CD4-positive, alpha-beta T cell treated with Interferon alpha-2 for 1 hour (primary cell): Measurements from ENCODE around the gene SPEN.
"Not testable (repeated sequence)": the region's sequence is repeated elsewhere in the genome, so short reads cannot be mapped to it uniquely, and the experiment has no call there.

Experiments
- DNase-seq, 2 donors: peaks; one replicate each; pipeline ENCODE4 v3.0.0-alpha.2; 2020 to 2022

Gene SPEN

DNA sequence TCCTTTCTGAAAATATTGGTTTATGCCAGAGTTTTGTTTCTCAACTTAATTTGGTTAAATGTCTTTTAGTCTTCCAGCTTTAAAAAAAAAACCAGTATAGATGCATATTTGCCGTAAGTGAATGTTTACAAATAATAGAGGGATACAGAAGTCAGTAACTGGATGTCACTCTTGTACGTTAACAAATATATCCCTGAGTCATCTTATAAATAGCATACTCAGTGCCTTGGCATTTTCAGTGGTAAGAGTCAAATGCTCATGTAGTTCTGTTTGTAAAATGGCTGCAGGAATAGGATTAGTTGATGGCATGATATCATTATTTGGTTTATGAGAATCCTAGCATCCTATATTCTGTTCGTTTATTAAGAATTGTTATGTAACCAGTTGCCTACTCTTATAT is 55.4 kb downstream of the SPEN start:
- no peak for DNase-seq

DNA sequence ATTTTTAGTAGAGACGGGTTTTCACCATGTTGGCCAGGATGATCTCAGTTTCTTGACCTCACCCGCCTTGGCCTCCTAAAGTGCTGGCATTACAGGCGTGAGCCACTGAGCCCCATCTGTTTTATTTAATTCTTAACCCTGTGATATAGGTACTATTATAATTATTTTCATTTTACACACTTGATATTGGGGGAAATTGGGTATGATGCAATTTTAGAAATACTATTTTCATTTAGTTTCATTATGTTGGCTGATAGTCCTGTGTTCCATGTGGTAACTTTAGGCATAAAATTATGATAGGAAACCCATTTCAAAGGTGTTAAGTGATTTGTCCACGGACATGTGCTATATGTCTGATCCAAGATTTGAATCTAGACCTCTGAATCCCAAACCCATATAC is 61.1 kb downstream of the SPEN start:
- no peak for DNase-seq

DNA sequence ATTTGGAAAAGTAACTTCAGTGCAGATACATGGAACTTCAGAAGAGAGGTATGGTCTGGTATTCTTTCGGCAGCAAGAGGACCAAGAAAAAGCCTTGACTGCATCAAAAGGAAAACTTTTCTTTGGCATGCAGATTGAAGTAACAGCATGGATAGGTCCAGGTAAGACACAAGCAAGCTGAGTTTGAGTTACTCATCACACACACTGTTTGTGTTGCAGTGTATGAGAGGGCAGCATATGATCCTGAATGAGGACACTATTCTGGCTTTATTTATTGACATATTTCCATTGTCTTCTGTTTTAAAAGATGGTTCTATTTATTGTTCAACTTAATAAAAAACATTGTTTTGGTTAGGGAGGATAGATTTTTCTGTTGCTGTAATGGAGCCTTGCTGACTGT is 63.6 kb downstream of the SPEN start:
- no peak for DNase-seq

DNA sequence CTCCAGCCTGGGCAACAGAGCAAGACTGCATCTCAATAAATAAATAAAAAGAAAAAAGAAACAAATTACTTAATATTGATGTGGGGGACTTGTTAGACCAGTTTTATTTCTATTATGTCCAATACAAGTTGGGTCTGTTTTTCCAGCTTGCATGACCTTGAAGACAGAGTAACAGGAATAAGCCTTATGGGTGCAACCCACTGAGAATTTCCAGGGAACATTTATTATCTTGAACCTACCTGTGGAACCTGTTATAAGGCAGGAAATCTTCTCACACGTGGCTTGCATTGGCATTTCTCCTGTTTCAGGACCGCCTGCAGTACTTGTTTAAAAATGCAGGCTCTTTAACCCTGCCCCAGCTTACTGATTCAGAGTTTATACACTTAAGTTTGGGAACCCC is 64.4 kb downstream of the SPEN start:
- DNase-seq = no peak

DNA sequence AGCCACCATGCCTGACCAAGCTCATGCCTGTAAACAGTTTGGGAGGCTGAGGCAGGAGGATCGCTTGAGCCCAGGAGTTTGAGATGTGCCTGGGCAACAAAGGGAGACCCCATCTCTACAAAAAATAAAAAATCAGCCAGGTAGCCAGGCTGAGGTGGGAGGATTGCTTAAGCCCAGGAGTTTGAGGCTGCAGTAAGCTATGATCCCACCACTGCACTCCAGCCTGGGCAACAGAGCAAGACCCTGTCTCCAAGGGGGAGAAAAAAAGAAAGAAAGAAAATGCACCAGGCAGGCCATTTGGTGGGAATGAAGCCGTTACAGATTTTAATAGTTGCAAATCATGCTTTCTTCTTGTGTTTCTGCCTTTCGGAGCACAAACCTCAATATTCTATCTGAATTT is 66.1 kb downstream of the SPEN start:
- not testable (repeated sequence) for DNase-seq

DNA sequence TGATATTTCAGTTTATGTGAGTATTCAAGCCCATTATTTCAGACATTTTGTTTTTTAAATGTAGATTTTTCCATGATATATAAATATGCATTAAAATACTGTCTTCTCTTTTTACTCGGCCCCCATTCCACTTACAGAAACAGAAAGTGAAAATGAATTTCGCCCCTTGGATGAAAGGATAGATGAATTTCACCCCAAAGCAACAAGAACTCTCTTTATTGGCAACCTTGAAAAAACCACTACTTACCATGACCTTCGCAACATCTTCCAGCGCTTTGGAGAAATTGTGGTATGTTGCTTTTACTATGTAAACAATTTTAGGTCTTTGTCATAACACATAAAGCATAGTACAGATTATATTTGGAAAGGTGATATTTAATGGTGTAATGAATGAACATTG is 68.5 kb downstream of the SPEN start:
- peak in 1 of 2 donors; percentile 48 for DNase-seq

DNA sequence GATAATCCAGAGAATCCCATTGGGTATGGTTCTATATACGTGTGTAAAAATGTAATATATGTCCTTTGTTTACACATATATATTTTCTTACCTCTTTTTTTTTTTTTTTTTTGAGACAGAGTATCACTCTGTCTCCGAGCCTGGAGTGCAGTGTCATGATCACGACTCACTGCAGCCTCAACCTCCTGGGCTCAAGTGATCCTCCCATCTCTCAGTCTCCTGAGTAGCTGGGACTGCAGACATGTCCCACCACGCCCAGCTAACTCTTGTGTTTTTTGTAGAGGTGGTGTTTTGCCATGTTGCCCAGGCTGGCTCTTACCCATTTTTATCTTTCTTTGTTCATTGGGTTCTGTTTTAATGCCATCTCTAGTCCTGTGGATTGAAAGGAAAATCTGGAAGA is 68.9 kb downstream of the SPEN start:
- no peak for DNase-seq

DNA sequence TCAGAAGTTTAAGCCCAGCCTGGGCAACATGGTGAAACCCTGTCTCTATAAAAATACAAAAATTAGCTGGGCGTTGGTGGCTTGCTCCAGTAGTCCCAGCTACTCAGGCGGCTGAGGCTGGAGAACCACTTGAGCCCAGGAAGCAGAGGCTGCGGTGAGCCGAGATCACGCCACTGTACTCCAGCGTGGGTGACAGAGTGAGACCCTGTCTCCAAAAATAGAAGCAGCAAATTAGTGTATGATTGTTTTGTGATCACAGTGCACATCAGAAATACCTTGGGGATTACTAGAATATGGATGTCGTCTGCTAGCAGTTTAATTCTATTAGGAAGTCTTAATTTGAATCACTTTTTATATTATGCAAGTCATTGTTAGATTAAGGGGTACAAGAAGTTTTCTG is 69.4 kb downstream of the SPEN start:
- DNase-seq = no peak

DNA sequence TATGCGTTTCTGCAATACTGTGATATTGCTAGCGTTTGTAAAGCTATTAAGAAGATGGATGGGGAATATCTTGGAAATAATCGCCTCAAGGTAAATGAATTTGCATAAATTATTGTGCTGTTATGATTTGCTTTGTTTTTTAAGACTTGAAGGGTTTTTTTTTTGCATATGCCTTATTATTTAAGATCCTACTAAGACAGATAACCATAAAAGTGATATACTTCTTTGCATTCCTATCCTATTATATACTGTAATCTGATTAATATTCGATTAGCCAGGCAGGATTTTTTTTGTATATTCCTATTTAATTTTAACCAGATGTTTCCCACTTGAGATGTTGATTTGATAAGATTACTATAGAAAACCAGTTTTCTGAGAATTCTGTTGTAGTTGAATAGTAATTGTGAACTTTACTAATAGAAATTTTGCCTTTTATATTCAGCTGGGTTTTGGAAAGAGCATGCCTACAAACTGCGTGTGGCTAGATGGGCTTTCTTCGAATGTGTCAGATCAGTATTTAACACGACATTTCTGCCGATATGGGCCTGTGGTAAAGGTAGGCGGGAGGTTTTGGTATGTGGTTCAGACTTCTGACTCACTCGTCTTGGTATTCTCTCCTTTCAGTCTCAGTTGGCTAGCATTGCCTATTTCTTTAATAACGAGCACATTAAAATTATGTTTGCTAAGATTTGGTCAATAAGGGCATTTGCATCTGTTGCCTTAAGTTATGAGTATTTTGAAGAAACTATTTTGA is 71.6 kb downstream of the SPEN start:
- peak in 1 of 2 donors; percentile 54 for DNase-seq

DNA sequence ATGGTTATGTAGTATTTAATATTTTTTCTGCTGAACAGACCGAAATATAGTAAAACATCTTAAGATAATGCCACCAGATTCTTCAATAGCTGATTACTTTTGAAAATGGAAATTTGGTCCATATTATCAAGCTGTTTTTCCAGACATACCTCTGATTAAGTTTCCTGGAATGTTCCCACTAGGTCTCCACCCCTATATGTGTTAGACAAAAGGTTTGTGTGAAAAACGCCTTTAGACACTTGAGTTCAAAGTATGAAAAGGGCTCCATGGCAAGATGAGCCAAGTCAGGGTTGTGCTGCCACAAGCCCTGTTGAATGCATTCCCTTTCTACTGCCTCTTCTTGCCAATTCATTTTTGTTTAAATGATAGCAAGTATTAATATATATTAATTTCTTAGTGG is 75.7 kb downstream of the SPEN start:
- DNase-seq = no peak

DNA sequence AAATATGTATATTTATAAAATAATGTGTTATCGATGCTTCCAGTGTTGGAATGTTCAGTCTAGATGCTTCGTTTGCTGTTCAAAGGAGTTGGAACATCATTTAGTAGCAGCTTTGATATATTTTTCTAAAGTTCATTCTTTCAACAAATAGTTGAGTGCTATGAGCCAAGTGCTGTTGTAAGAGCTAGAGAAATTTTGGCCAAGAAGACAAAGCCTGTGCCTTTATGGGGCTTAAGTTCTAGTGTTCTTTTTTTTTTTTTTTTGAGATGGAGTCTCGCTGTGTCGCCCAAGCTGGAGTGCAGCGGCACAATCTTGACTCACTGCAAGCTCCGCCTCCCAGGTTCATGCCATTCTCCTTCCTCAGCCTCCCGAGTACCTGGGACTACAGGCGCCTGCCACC is 78.9 kb downstream of the SPEN start:
- not testable (repeated sequence) for DNase-seq

DNA sequence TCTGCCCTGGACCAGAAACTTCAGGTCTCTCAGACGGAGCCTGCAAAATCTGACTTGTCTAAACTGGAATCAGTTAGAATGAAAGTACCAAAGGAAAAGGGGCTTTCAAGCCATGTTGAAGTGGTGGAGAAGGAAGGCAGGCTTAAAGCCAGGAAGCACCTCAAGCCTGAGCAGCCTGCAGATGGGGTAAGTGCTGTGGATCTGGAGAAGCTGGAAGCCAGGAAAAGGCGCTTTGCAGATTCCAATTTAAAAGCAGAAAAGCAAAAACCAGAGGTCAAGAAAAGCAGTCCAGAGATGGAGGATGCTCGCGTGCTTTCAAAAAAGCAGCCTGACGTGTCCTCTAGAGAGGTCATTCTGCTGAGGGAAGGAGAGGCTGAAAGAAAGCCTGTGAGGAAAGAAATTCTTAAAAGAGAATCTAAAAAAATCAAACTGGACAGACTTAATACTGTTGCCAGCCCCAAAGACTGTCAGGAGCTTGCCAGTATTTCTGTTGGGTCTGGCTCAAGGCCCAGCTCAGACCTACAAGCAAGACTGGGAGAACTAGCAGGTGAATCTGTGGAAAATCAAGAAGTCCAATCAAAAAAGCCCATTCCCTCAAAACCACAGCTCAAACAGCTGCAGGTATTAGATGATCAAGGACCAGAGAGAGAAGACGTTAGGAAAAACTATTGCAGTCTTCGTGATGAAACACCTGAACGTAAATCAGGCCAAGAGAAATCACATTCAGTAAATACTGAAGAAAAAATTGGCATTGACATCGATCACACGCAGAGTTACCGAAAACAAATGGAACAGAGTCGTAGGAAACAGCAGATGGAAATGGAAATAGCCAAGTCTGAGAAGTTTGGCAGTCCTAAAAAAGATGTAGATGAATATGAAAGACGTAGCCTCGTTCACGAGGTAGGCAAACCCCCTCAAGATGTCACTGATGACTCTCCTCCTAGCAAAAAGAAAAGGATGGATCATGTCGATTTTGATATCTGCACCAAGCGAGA is 81.8 kb downstream of the SPEN start:
- DNase-seq = no peak

DNA sequence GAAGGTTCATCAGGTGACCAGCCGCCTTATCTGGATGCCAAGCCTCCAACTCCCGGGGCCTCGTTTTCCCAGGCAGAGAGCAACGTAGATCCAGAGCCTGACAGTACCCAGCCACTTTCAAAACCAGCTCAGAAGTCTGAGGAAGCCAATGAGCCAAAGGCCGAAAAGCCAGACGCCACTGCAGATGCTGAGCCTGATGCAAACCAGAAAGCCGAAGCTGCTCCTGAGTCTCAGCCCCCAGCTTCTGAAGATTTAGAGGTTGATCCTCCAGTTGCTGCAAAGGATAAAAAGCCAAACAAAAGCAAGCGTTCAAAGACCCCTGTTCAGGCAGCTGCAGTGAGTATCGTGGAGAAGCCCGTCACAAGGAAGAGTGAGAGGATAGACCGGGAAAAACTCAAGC is 83.9 kb downstream of the SPEN start:
- no peak for DNase-seq

DNA sequence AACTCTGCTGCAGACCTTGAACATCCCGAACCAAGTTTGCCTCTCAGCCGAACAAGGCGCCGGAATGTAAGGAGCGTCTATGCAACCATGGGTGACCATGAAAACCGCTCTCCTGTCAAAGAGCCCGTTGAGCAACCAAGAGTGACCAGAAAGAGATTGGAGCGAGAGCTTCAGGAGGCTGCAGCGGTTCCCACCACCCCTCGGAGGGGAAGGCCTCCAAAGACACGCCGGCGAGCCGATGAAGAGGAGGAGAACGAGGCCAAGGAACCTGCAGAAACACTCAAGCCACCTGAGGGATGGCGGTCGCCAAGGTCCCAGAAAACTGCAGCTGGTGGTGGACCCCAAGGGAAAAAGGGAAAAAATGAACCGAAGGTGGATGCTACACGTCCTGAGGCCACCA is 84.4 kb downstream of the SPEN start:
- DNase-seq = no peak

DNA sequence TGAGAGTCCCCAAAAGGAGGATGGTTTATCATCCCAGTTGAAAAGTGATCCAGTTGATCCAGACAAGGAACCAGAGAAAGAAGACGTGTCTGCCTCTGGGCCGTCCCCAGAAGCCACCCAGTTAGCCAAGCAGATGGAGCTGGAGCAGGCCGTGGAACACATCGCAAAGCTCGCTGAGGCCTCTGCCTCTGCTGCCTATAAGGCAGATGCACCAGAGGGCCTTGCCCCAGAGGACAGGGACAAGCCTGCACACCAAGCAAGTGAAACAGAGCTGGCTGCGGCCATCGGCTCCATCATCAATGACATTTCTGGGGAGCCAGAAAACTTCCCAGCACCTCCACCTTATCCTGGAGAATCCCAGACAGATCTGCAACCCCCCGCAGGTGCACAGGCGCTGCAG is 85.1 kb downstream of the SPEN start:
- no peak for DNase-seq

DNA sequence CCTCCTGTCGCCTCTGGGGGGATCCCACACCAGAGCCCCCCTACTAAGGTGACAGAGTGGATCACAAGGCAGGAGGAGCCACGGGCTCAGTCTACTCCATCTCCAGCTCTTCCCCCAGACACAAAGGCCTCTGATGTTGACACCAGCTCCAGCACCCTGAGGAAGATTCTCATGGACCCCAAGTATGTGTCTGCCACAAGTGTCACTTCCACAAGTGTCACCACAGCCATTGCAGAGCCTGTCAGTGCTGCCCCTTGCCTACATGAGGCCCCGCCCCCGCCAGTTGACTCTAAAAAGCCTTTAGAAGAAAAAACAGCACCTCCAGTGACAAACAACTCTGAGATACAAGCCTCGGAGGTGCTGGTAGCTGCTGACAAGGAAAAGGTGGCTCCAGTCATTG is 86.2 kb downstream of the SPEN start:
- no peak for DNase-seq

DNA sequence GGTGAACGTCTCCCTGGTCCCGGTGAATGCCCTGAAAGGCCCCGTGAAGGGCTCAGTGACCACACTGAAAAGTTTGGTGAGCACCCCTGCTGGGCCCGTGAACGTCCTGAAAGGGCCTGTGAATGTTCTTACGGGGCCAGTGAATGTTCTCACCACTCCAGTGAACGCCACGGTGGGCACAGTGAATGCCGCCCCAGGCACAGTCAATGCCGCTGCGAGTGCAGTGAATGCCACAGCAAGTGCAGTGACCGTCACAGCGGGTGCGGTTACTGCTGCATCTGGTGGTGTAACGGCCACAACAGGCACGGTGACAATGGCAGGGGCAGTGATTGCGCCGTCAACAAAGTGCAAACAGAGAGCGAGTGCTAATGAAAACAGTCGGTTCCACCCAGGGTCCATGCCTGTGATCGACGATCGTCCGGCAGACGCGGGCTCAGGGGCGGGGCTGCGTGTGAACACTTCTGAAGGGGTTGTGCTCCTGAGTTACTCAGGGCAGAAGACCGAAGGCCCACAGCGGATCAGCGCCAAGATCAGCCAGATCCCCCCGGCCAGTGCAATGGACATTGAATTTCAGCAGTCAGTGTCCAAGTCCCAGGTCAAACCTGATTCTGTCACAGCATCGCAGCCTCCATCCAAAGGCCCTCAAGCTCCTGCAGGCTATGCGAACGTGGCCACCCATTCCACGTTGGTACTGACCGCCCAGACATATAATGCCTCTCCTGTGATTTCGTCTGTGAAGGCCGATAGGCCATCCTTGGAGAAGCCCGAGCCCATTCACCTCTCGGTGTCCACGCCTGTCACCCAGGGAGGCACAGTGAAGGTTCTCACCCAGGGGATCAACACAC is 86.9 kb downstream of the SPEN start:
- no peak for DNase-seq

DNA sequence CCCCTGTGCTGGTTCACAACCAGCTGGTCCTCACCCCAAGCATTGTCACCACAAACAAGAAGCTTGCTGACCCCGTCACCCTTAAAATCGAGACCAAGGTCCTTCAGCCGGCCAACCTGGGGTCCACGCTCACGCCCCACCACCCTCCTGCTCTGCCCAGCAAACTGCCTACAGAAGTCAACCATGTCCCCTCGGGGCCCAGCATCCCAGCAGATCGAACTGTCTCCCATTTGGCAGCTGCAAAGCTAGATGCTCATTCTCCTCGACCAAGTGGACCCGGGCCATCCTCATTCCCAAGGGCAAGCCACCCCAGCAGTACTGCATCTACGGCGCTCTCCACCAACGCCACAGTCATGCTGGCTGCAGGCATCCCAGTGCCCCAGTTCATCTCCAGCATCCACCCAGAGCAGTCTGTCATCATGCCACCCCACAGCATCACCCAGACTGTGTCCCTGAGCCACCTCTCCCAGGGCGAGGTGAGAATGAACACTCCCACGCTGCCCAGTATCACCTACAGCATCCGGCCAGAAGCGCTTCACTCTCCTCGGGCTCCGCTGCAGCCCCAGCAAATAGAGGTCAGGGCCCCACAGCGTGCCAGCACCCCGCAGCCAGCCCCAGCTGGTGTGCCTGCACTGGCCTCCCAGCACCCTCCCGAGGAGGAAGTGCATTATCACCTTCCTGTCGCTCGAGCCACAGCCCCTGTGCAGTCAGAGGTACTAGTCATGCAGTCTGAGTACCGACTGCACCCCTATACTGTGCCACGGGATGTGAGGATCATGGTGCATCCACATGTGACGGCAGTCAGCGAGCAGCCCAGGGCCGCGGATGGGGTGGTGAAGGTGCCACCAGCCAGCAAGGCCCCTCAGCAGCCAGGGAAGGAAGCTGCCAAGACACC is 87.8 kb downstream of the SPEN start:
- DNase-seq = no peak

DNA sequence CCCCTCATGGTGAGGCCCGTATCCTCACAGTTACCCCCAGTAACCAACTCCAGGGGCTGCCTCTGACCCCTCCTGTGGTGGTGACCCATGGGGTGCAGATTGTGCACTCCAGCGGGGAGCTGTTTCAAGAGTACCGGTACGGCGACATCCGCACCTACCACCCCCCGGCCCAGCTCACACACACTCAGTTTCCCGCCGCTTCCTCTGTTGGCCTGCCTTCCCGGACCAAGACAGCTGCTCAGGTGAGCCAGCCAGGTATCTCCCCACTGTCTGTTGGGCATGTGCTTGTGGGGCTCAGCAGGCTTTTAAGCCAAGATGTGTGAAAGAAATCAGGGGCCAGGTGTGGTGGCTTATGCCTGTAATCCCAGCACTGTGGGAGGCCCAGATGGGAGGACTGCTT is 88.5 kb downstream of the SPEN start:
- DNase-seq = no peak

DNA sequence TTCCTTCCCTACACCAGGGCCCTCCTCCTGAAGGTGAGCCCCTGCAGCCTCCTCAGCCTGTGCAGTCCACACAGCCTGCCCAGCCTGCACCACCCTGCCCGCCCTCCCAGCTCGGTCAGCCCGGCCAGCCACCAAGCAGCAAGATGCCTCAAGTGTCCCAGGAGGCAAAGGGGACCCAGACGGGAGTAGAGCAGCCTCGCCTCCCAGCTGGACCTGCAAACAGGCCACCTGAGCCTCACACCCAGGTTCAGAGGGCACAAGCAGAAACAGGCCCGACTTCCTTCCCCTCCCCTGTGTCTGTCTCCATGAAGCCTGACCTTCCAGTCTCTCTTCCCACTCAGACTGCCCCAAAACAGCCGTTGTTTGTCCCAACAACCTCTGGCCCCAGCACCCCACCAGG is 89.6 kb downstream of the SPEN start:
- DNase-seq = no peak

DNA sequence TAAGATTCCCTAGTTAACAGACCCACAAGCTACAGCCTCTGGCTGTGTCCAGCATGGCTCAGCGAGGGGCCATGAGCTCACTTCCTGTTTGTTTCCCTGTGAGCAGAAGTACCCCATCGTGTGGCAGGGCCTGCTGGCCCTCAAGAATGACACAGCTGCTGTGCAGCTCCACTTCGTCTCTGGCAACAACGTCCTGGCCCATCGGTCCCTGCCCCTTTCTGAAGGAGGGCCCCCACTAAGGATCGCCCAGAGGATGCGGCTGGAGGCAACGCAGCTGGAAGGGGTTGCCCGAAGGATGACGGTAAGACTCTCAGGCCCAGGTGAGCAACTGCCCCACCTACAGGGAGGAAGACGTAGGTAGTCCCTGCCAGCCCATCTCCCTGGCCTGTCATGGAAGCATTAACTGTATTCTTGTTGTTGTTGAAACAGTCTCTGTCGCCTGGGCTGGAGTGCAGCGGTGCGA is 90.2 kb downstream of the SPEN start:
- no peak for DNase-seq

DNA sequence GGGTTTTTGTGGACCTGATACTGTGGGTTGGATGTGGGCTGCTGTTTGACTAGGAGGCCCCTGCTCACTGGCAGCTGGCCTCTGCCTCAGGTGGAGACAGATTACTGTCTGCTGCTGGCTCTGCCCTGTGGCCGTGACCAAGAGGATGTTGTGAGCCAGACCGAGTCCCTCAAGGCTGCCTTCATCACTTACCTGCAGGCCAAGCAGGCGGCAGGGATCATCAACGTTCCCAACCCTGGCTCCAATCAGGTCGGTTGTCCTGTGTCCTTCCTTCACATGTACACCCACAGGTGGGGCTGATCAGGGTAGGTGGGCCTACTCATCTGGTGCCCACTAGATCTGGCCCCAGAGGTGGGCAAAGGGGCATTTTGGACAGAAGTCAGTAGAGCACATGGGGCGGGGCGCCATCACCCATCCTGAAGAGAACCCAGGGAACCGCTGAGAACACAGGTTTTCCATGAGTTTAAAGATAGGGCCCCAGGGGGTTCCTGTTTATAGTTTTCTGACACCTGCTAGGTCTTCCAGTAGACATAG is 91.2 kb downstream of the SPEN start:
- DNase-seq = no peak
